K562 (cell line): ENCODE data around the gene TRERF1. TPM values are rescaled to one million over a fixed set of nuclear protein-coding genes. Genes with fewer than 3 reads are reported as not detected.

Experiments used
- MCM5 ChIP-seq: fragments of 450-650 bp; IDR thresholded peaks from 2 replicates; pipeline ENCODE4 v1.6.1; 2016; ENCODE audit warnings: low read depth
- MGA ChIP-seq: fragments of 450-650 bp; IDR thresholded peaks from 2 replicates; pipeline ENCODE4 v1.6.1; 2016; ENCODE audit warnings: mild to moderate bottlenecking, moderate library complexity
- NR2C1 ChIP-seq, 2 experiments: fragments of 450-650 bp; IDR thresholded peaks; 2 replicates each; pipeline ENCODE4 v1.6.1; 2017; ENCODE audit warnings: mild to moderate bottlenecking in 2 of 2, antibody characterized with exemption in 1 of 2, inconsistent platforms in 1 of 2, missing compliant biosample characterization in 1 of 2, missing genetic modification characterization in 1 of 2
- U2AF2 ChIP-seq: fragments of 200-400 bp; formaldehyde crosslinking; optimal IDR thresholded peaks from 2 replicates; pipeline ENCODE3; 2017; ENCODE audit warnings: low read depth, mild to moderate bottlenecking, low read length
- ZNF134 ChIP-seq: fragments of 250-450 bp; sonication (Bioruptor Pico); conservative IDR thresholded peaks from 2 replicates; pipeline ENCODE4 v1.4.0; 2020
- ZSCAN29 ChIP-seq: fragments of 450-650 bp; IDR thresholded peaks from 2 replicates; pipeline ENCODE4 v1.6.1; 2017
- polyA plus RNA-seq, 8 experiments: library from polyadenylated mRNA; depleted of rRNA in 4 of 8; stranded (reverse) in 5 of 8; unstranded in 3 of 8; fragments of >200 nt; fragmentation: Nextera tagmentation in 2 of 8; fragmentation: Illumina TruSeq in 1 of 8; extraction: Ambion mirVana in 2 of 8; extraction: Trizol in 1 of 8; gene quantifications; 2 replicates each; pipeline versions ENCODE4 v1.2.1 to v1.2.3, GENCODE V29; 2011 to 2014; ENCODE audit warnings: inconsistent platforms in 1 of 8, missing spikeins in 1 of 8
- total RNA-seq, 7 experiments: library from RNA; depleted of rRNA in 6 of 7; stranded (reverse); fragments of >200 nt in 6 of 7; fragmentation: Illumina TruSeq in 2 of 7; extraction: Trizol in 2 of 7; gene quantifications; 2 replicates each; pipeline versions ENCODE4 v1.2.1 to v1.2.3, GENCODE V29; 2011 to 2021; ENCODE audit warnings: low replicate concordance in 1 of 7

Gene TRERF1
- total and polyA plus RNA-seq, 9 of the 15 experiments (the other 6 are each of a cell fraction or from before 2014, with no cell fraction given) = 0.04 to 0.20 (median 0.07) TPM; not detected in 3

- TF ChIP-seq MGA (no peak), U2AF2 (no peak), MCM5 (no peak), NR2C1 (IDR thresholded peaks at IDR 0.05) (no peak), NR2C1 (tag; IDR thresholded peaks at IDR 0.05) (no peak), ZSCAN29 (no peak), ZNF134 (CRISPR knock-in tag) (no peak)
These were observed 208.7 kb downstream of the TRERF1 start (continued) for GRCh38 chr6:42243046-42243445.
